Adrenal gland (tissue), 5 donors: ENCODE measurements around the gene LTF.
A peak's percentile ranks its signal among the peaks of the same experiment; 100 is the strongest.

ENCODE experiments used
- CTCF ChIP-seq, 6 experiments: fragments of 450-650 bp in 4 of 6; fragments of 200-600 bp in 2 of 6; sonication (generic) in 1 of 6; IDR thresholded peaks; 1 replicate in 5 of 6; 2 replicates in 1 of 6; pipeline versions ENCODE4 v1.5.1 to v1.8.0; 2016 to 2021; ENCODE audit warnings: antibody characterized with exemption in 6 of 6, mild to moderate bottlenecking in 2 of 6, moderate library complexity in 1 of 6
- POLR2A ChIP-seq, 2 donors: fragments of 450-650 bp; IDR thresholded peaks; one replicate each; pipeline ENCODE4 v1.6.1; 2017; ENCODE audit warnings: antibody characterized with exemption in 2 of 2, mild to moderate bottlenecking in 2 of 2, moderate library complexity in 1 of 2
- donor health status: DM: no; HTN: no; CAD: no.

GRCh38 chr3:46488735-46489361 lies 24.1 kb upstream of the LTF start:
- peak; percentile 79 to 99 (median 98) for TF ChIP-seq CTCF (IDR thresholded peaks at IDR 0.05)
- no peak for TF ChIP-seq POLR2A (IDR thresholded peaks at IDR 0.05)
